Astrocyte of the spinal cord (primary cell): ENCODE measurements around the gene CTSK.

Experiments
- DNase-seq: peaks from one replicate; pipeline ENCODE4 v3.0.0; 2011; ENCODE audit warnings: low read depth, low spot score
- H3K4me3 ChIP-seq: 2 replicates; pipeline ENCODE4 v1.5.1; 2011; ENCODE audit warnings: low read depth, mild to moderate bottlenecking, low read length, moderate library complexity
- CTCF ChIP-seq: IDR thresholded peaks from 2 replicates; pipeline ENCODE4 v1.5.1; 2012; ENCODE audit warnings: low read depth, mild to moderate bottlenecking, low read length, inconsistent platforms
- in situ Hi-C: cut with HindIII; loops from 2 replicates; pipeline ENCODE4 v1.10.0; 2017; ENCODE audit warnings: low sequenced_read_pairs

CTSK gene

DNA sequence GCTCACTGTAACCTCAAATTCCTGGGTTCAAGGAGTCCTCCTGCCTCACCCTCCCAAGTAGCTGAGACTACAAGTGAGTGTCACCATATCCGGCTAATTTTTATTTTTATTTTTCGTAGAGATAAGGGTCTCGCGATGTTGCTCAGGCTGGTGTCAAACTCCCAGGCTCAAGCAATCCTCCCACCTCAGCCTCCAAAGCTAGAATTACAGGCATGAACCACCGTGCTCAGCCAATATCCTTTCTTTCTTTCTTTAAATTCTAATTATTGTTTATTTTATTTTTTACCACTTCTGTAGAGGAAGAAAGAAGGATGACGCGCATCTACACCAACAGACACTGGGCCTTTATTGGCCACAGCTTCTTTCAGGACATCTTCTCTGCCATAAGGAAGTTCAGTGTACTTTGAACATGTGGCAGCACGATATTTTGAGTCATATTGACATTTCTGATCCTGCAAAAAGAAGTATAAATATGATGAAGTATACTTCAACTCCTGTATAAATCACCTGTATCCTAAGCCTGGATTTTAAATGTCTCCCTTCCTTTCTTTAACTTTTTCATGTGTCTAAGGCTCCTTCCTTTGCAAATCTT lies 58.2 kb downstream of the CTSK start:
- TF ChIP-seq CTCF, result no peak
- H3K4me3 ChIP-seq, result no peak overlapping the region
- DNase-seq, result no peak
- in situ Hi-C loops, result no loop called here

- H3K4me3 ChIP-seq, result no peak overlapping the region
- TF ChIP-seq CTCF, result no peak
- in situ Hi-C loops, result no loop called here
- DNase-seq, result no peak
These were observed 59.0 kb downstream of the CTSK start for GRCh38 chr1:150748878-150749719.
